Hepatocyte (in vitro differentiated cells): Measurements from ENCODE around the gene LHFPL3.

Experiments
- EZH2 ChIP-seq: fragments of 200-600 bp; sonication (generic); IDR thresholded peaks from 2 replicates; pipeline ENCODE4 v1.6.1; 2016; ENCODE audit warnings: antibody characterized with exemption, mild to moderate bottlenecking, borderline replicate concordance
- EZH2phosphoT487 ChIP-seq: fragments of 200-600 bp; sonication (generic); IDR thresholded peaks from one replicate; pipeline ENCODE4 v1.6.1; 2018; ENCODE audit warnings: antibody characterized with exemption, mild to moderate bottlenecking, low read depth, moderate library complexity; ENCODE audit not compliant: unreplicated experiment, severe bottlenecking
- TF ChIP-seq, protein P1 (sequence below): fragments of 200-600 bp; sonication (generic); IDR thresholded peaks from 2 replicates; pipeline ENCODE4 v1.5.1; 2016; ENCODE audit warnings: antibody characterized with exemption, mild to moderate bottlenecking; ENCODE audit not compliant: poor library complexity

DNA sequence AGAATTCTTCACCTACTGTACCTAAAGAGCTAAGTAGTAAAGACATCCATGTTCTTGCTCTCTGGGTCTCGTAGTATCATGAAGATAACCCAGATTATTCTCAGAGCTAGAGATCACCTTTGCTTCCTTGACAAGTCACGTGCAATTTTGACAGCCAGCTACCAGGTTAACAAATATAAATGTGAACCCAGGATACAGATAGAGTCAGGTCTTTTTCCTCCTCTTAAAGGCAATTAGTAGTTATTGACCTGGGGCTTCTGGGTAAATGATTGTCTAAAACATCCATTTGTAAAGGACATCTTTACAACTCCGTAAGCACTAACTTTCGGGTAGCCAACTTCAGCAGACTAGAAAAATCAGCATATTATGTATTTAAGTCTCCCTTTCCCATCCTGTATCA lies 28.8 kb downstream of the LHFPL3 start:
- TF ChIP-seq, protein P1, sequence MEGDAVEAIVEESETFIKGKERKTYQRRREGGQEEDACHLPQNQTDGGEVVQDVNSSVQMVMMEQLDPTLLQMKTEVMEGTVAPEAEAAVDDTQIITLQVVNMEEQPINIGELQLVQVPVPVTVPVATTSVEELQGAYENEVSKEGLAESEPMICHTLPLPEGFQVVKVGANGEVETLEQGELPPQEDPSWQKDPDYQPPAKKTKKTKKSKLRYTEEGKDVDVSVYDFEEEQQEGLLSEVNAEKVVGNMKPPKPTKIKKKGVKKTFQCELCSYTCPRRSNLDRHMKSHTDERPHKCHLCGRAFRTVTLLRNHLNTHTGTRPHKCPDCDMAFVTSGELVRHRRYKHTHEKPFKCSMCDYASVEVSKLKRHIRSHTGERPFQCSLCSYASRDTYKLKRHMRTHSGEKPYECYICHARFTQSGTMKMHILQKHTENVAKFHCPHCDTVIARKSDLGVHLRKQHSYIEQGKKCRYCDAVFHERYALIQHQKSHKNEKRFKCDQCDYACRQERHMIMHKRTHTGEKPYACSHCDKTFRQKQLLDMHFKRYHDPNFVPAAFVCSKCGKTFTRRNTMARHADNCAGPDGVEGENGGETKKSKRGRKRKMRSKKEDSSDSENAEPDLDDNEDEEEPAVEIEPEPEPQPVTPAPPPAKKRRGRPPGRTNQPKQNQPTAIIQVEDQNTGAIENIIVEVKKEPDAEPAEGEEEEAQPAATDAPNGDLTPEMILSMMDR: no peak
- TF ChIP-seq EZH2phosphoT487 (no peak), EZH2 (no peak)
